Measurements from ENCODE around the gene SERPINA10. TPM values are rescaled to one million over a fixed set of nuclear protein-coding genes. Genes with fewer than 3 reads are reported as not detected.

Gene SERPINA10
- total RNA-seq, 8 experiments from 2014 or later: 0.25 to 1.9 (median 0.43) TPM

GRCh38 chr14:94237983-94238382 lies 55.1 kb downstream of the SERPINA10 start:
- 0 to 100% (median 89%) methylated on average over 1 to 4 of the region's 4 CpGs; no CpG with 5 or more reads in 2 of the 10 experiments for WGBS, 10 experiments
- in situ Hi-C loops (cut with MboI; ENCODE audit: low pct_unique_long_range_greater_than_20kb in 2 of 9, low sequenced_read_pairs in 9 of 9, unreplicated experiment in 9 of 9): no loop called here
- Histone ChIP-seq H3K4me1 (replicated peaks in 1 of 2) (no peaks in the 10 kb centered on the region), H3K4me3 (no peak overlapping the region), H3K27ac (no peak overlapping the region)
- ATAC-seq (replicated peaks in 6 of 8): no peak

GRCh38 chr14:94237046-94237445 lies 56.0 kb downstream of the SERPINA10 start:
- no peak for ATAC-seq (replicated peaks in 6 of 8)
- no peak overlapping the region for H3K4me3 ChIP-seq
- in situ Hi-C loops (cut with MboI; ENCODE audit: low pct_unique_long_range_greater_than_20kb in 2 of 9, low sequenced_read_pairs in 9 of 9, unreplicated experiment in 9 of 9): no loop called here

More at GRCh38 chr14:94237046-94237445, 56.0 kb downstream of the SERPINA10 start:
- Histone ChIP-seq H3K27ac (no peak overlapping the region), H3K4me1 (replicated peaks in 1 of 2) (no peaks in the 10 kb centered on the region)

Other genes with a start within 250 kb of the SERPINA10 start
- gene DDX24, start 212.1 kb downstream of the SERPINA10 start, total RNA-seq: 100 to 1,000 TPM; 207 to 327 (median 243) TPM
- 10 to 100 TPM; 21.1 to 75.6 (median 30.4) TPM for gene IFI27L1, start 212.0 kb downstream of the SERPINA10 start, total RNA-seq
- 100 to 1,000 TPM in 2 of 8 experiments, 10 to 100 TPM in 1, 1 to 10 TPM in 5; 3.3 to 795 (median 8.7) TPM for gene IFI27, start 182.5 kb downstream of the SERPINA10 start, total RNA-seq
- 100 to 1,000 TPM in 3 of 8 experiments, 10 to 100 TPM in 5; 48.8 to 239 (median 90.8) TPM for gene IFI27L2, start 163.7 kb downstream of the SERPINA10 start, total RNA-seq
- gene PPP4R4, start 118.9 kb downstream of the SERPINA10 start, total RNA-seq: 10 to 100 TPM in 2 of 8 experiments, 1 to 10 TPM in 6; 2.1 to 13.8 (median 7.7) TPM
- gene SERPINA6, start 30.1 kb upstream of the SERPINA10 start, total RNA-seq: under 1 TPM in 5 of 8 experiments, not detected in 3; 0.13 to 0.97 (median 0.43) TPM
- gene SERPINA2, start 73.4 kb upstream of the SERPINA10 start, total RNA-seq: not detected
- 1 to 10 TPM in 2 of 8 experiments, under 1 TPM in 5, not detected in 1; 0.22 to 1.9 (median 0.87) TPM for gene SERPINA1, start 95.3 kb upstream of the SERPINA10 start, total RNA-seq
- gene SERPINA11, start 159.5 kb upstream of the SERPINA10 start, total RNA-seq: under 1 TPM in 4 of 8 experiments, not detected in 4; 0.14 to 0.43 (median 0.24) TPM
- 1 to 10 TPM in 1 of 8 experiments, not detected in 7; 1.3 TPM for gene SERPINA9, start 182.9 kb upstream of the SERPINA10 start, total RNA-seq
- under 1 TPM in 2 of 8 experiments, not detected in 6; 0.13 to 0.19 TPM for gene SERPINA12, start 216.2 kb upstream of the SERPINA10 start, total RNA-seq

Data from motor neuron (in vitro differentiated cells).